Activated naive CD4-positive, alpha-beta T cell treated with anti-CD3 and anti-CD28 coated beads, Interleukin-2, amount 50 U/mL, for 72 hours (primary cell): ENCODE data around the gene JPT2. TPM values are rescaled to one million over a fixed set of nuclear protein-coding genes. Genes with fewer than 3 reads are reported as not detected.

Experiments
- ATAC-seq, 2 donors: fragments of 150-1000 bp; cut with Tn5 transposase; 2 replicates each; pipeline ENCODE4 v1.10.0; 2021; ENCODE audit warnings: mild to moderate bottlenecking in 2 of 2, moderate library complexity in 2 of 2
- DNase-seq, 2 donors: peaks; one replicate each; pipeline ENCODE4 v3.0.0; 2021 to 2022; ENCODE audit warnings: low spot score in 2 of 2
- H3K27ac Mint-ChIP-seq, 2 donors: one replicate each; pipeline ENCODE4 v1.8.0; 2022; ENCODE audit warnings: mild to moderate bottlenecking in 2 of 2, mixed read lengths in 2 of 2
- H3K36me3 Mint-ChIP-seq, 2 donors: one replicate each; pipeline ENCODE4 v1.8.0; 2022; ENCODE audit warnings: mixed read lengths in 2 of 2
- H3K9me3 Mint-ChIP-seq, 2 donors: one replicate each; pipeline ENCODE4 v1.8.0; 2022; ENCODE audit warnings: mixed read lengths in 2 of 2
- total RNA-seq, 2 donors: library from RNA; stranded (reverse); gene quantifications; one replicate each; pipeline ENCODE4 v1.2.3, GENCODE V29; 2022

JPT2 gene
- total RNA-seq, 2 donors from 2014 or later: 66.5 to 74.8 TPM

- Mint-ChIP-seq H3K36me3 (no peaks in the 10 kb centered on the region), H3K9me3 (no peaks in the 10 kb centered on the region), H3K27ac (no peak overlapping the region)
- DNase-seq (no peak), ATAC-seq (peak in 1 of 2 donors; percentile 26)
Observed at GRCh38 chr16:1749152-1750117, 71.4 kb downstream of the JPT2 start.

Other genes with a start within 250 kb of the JPT2 start
- under 1 TPM in 1 of 2 donors, not detected in 1; 0.27 TPM for gene PERCC1, start 247.2 kb upstream of the JPT2 start, total RNA-seq
- 1 to 10 TPM; 2.6 to 3.6 TPM for gene CCDC154, start 233.7 kb upstream of the JPT2 start, total RNA-seq
- gene CLCN7, start 203.3 kb upstream of the JPT2 start, total RNA-seq: 100 to 1,000 TPM in 1 of 2 donors, 10 to 100 TPM in 1; 43.2 to 138 TPM
- gene PTX4, start 189.3 kb upstream of the JPT2 start, total RNA-seq: not detected
- gene TELO2, start 184.9 kb upstream of the JPT2 start, total RNA-seq: 10 to 100 TPM; 53.4 to 94.9 TPM
- gene TMEM204, start 144.6 kb upstream of the JPT2 start, total RNA-seq: 10 to 100 TPM; 10.3 to 17.6 TPM
- gene IFT140, start 66.2 kb upstream of the JPT2 start, total RNA-seq: 10 to 100 TPM; 16.0 to 17.1 TPM
- gene CRAMP1, start 65.9 kb upstream of the JPT2 start, total RNA-seq: 10 to 100 TPM; 16.5 to 19.5 TPM
- 10 to 100 TPM; 76.1 to 83.6 TPM for gene MAPK8IP3, start 27.9 kb downstream of the JPT2 start, total RNA-seq
- 10 to 100 TPM; 30.9 to 55.6 TPM for gene NME3, start 93.3 kb downstream of the JPT2 start, total RNA-seq
- 10 to 100 TPM; 21.9 to 24.0 TPM for gene EME2, start 94.5 kb downstream of the JPT2 start, total RNA-seq
- gene MRPS34, start 94.9 kb downstream of the JPT2 start, total RNA-seq: 100 to 1,000 TPM; 106 to 180 TPM
- 10 to 100 TPM; 19.1 to 29.2 TPM for gene SPSB3, start 104.3 kb downstream of the JPT2 start, total RNA-seq
- gene NUBP2, start 104.7 kb downstream of the JPT2 start, total RNA-seq: 10 to 100 TPM; 41.0 to 48.3 TPM
- not detected for gene IGFALS, start 115.4 kb downstream of the JPT2 start, total RNA-seq
- 10 to 100 TPM; 31.7 to 65.6 TPM for gene HAGH, start 148.5 kb downstream of the JPT2 start, total RNA-seq
- 10 to 100 TPM; 11.9 to 13.0 TPM for gene FAHD1, start 148.9 kb downstream of the JPT2 start, total RNA-seq
- gene MEIOB, start 193.9 kb downstream of the JPT2 start, total RNA-seq: under 1 TPM; 0.43 to 0.45 TPM
- gene HS3ST6, start 240.1 kb downstream of the JPT2 start, total RNA-seq: not detected